H1 (cell line): ENCODE measurements around the gene ADRB1. TPM values are rescaled to one million over a fixed set of nuclear protein-coding genes. Genes with fewer than 3 reads are reported as not detected.

Source experiments
- BACH1 ChIP-seq: IDR thresholded peaks from 2 replicates; pipeline ENCODE4 v1.6.1; 2012; ENCODE audit warnings: low read length, improper control_type of control experiment
- CHD7 ChIP-seq: fragments of 300-600 bp; sonication (generic); IDR thresholded peaks from 2 replicates; pipeline ENCODE4 v1.7.1; 2012; ENCODE audit warnings: low read length, moderate library complexity, mild to moderate bottlenecking, inconsistent platforms; ENCODE audit not compliant: insufficient replicate concordance
- CREB1 ChIP-seq: IDR thresholded peaks from 2 replicates; pipeline ENCODE4 v1.6.1; 2012; ENCODE audit warnings: inconsistent platforms
- CTBP2 ChIP-seq: IDR thresholded peaks from 2 replicates; pipeline ENCODE4 v1.7.0; 2011; ENCODE audit warnings: borderline replicate concordance, mild to moderate bottlenecking, moderate library complexity, mixed read lengths, low read length; ENCODE audit not compliant: insufficient read depth, insufficient read length
- GABPA ChIP-seq: IDR thresholded peaks from 2 replicates; pipeline ENCODE4 v1.6.1; 2011; ENCODE audit warnings: mild to moderate bottlenecking, low read length, moderate library complexity, borderline replicate concordance; ENCODE audit not compliant: insufficient read depth
- HDAC2 ChIP-seq, 2 experiments: fragments of 300-600 bp in 1 of 2; sonication (generic) in 1 of 2; IDR thresholded peaks; 2 replicates each; pipeline ENCODE4 v1.6.1; 2011 to 2012; ENCODE audit warnings: low read depth in 2 of 2, low read length in 2 of 2, mild to moderate bottlenecking in 2 of 2, moderate library complexity in 2 of 2, borderline replicate concordance in 1 of 2, inconsistent platforms in 1 of 2
- KDM1A ChIP-seq: fragments of 200-600, 300-600 bp; sonication (generic); IDR thresholded peaks from 2 replicates; pipeline ENCODE4 v1.7.1; 2016; ENCODE audit warnings: mild to moderate bottlenecking, low read length, borderline replicate concordance
- MAFK ChIP-seq: IDR thresholded peaks from 2 replicates; pipeline ENCODE4 v1.6.1; 2012; ENCODE audit warnings: low read depth, mild to moderate bottlenecking, improper control_type of control experiment, low read length
- NRF1 ChIP-seq: IDR thresholded peaks from 2 replicates; pipeline ENCODE4 v1.6.1; 2011; ENCODE audit warnings: mild to moderate bottlenecking, low read depth, low read length, improper control_type of control experiment
- SRF ChIP-seq: IDR thresholded peaks from 2 replicates; pipeline ENCODE4 v1.6.1; 2011; ENCODE audit warnings: mild to moderate bottlenecking, low read depth, low read length, moderate library complexity
- USF2 ChIP-seq: IDR thresholded peaks from 2 replicates; pipeline ENCODE4 v1.6.1; 2011; ENCODE audit warnings: low read length, improper control_type of control experiment
- polyA plus RNA-seq, 7 experiments: library from polyadenylated mRNA; depleted of rRNA in 3 of 7; stranded (reverse) in 5 of 7; unstranded in 2 of 7; fragments of >200 nt in 5 of 7; fragments of 200-250 nt in 2 of 7; gene quantifications; 1 replicate in 5 of 7; 2 replicates in 1 of 7; 4 replicates in 1 of 7; pipeline versions ENCODE4 v1.2.1 to v1.2.3, GENCODE V29; 2011 to 2013; ENCODE audit warnings: missing spikeins in 2 of 7, mixed read lengths in 2 of 7
- total RNA-seq: library from RNA; stranded (reverse); fragmentation: NEBNext Ultra II Directional; extraction: Animal tissue kit (Norgen Biotek cat#: 25700); gene quantifications from 2 replicates; pipeline ENCODE4 v1.2.1, GENCODE V29; 2021

Gene ADRB1
- total and polyA plus RNA-seq, 2 of the 8 experiments (the other 6 are each of a cell fraction or from before 2014, with no cell fraction given) = 0.14 to 0.48 TPM

DNA sequence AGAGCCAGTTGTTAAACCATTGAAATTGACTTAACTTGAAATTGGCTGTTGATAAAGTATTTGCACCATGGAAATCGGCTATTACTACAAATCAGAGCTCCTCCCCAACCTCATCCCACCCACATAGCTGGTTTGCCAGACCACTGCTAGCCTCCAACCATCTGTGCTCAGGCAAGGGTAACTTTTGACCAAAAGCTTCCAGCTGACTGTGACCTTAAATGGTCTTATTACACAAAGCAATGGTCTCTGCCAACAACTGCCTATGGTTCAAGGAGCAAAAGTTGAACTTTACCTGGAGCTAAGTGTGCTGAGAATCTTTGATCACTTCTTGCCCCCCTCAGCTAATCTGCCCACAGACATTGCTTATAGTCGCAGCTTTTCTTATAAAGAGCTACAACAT, 48.5 kb upstream of the ADRB1 start (continued):
- no peak for TF ChIP-seq CHD7
- no peak for TF ChIP-seq USF2
- TF ChIP-seq BACH1 = no peak
- TF ChIP-seq KDM1A = no peak
- TF ChIP-seq CREB1 = no peak
- TF ChIP-seq HDAC2 (IDR thresholded peaks at IDR 0.05; ENCODE audit: borderline replicate concordance in 1 of 2, low read depth in 2 of 2, low read length in 2 of 2) = no peak
- no peak for TF ChIP-seq MAFK
- no peak for TF ChIP-seq NRF1
- no peak for TF ChIP-seq SRF
- TF ChIP-seq GABPA = no peak
- TF ChIP-seq CTBP2 = no peak
